DOHH2 (cell line): ENCODE measurements around the gene HIVEP3.

Source experiments
- H3F3A ChIP-seq: fragments of 200-600 bp; sonication (generic), shearing (Covaris generic); 2 replicates; pipeline ENCODE4 v1.6.0; 2016; ENCODE audit warnings: antibody characterized with exemption, mild to moderate bottlenecking; ENCODE audit not compliant: control insufficient read depth, insufficient read depth
- H3K27ac ChIP-seq: fragments of 200-600 bp; sonication (generic); 2 replicates; pipeline ENCODE4 v1.5.1; 2014; ENCODE audit warnings: low read depth, mild to moderate bottlenecking, low read length, moderate library complexity
- H3K27me3 ChIP-seq: fragments of 200-600 bp; sonication (generic); 2 replicates; pipeline ENCODE4 v1.6.1; 2014; ENCODE audit warnings: mild to moderate bottlenecking, low read length, mixed read lengths; ENCODE audit not compliant: control insufficient read depth
- H3K36me3 ChIP-seq: fragments of 200-600 bp; sonication (generic); 2 replicates; pipeline ENCODE4 v1.6.1; 2014; ENCODE audit warnings: mild to moderate bottlenecking, low read length, moderate library complexity, mixed read lengths; ENCODE audit not compliant: control insufficient read depth
- H3K4me1 ChIP-seq: fragments of 200-600 bp; sonication (generic); 2 replicates; pipeline ENCODE4 v1.6.1; 2014; ENCODE audit warnings: mild to moderate bottlenecking, low read length, mixed read lengths; ENCODE audit not compliant: control insufficient read depth
- H3K4me2 ChIP-seq: fragments of 200-600 bp; sonication (generic); 2 replicates; pipeline ENCODE4 v1.6.0; 2014; ENCODE audit warnings: mild to moderate bottlenecking, low read length, moderate library complexity
- H3K4me3 ChIP-seq: fragments of 200-600 bp; sonication (generic); 2 replicates; pipeline ENCODE4 v1.5.1; 2014; ENCODE audit warnings: mild to moderate bottlenecking, low read length, mixed read lengths
- H3K79me2 ChIP-seq: fragments of 200-600 bp; sonication (generic); 2 replicates; pipeline ENCODE4 v1.6.1; 2014; ENCODE audit warnings: mild to moderate bottlenecking, low read length, mixed read lengths; ENCODE audit not compliant: control insufficient read depth
- H3K9me2 ChIP-seq: fragments of 200-600 bp; sonication (generic); replicated peaks from 2 replicates; pipeline ENCODE4 v1.6.1; 2014; ENCODE audit warnings: mild to moderate bottlenecking, low read length, mixed read lengths; ENCODE audit not compliant: control insufficient read depth
- H3K9me3 ChIP-seq: fragments of 200-600 bp; sonication (generic); 2 replicates; pipeline ENCODE4 v1.6.1; 2014; ENCODE audit warnings: antibody characterized with exemption, low read length, mixed read lengths; ENCODE audit not compliant: control insufficient read depth, insufficient read depth
- H4K20me1 ChIP-seq: fragments of 200-600 bp; sonication (generic); 2 replicates; pipeline ENCODE4 v1.6.0; 2014; ENCODE audit warnings: low read depth, mild to moderate bottlenecking, antibody characterized with exemption, low read length, moderate library complexity; ENCODE audit not compliant: control insufficient read depth, insufficient read depth
- EZH2phosphoT487 ChIP-seq: fragments of 200-600 bp; sonication (generic); IDR thresholded peaks from 2 replicates; pipeline ENCODE4 v1.6.1; 2017; ENCODE audit warnings: borderline replicate concordance, mild to moderate bottlenecking, antibody characterized with exemption, low read length, moderate library complexity, mixed read lengths
- TF ChIP-seq, protein P1 (sequence below): fragments of 200-600 bp; sonication (generic); IDR thresholded peaks from one replicate; pipeline ENCODE4 v1.5.1; 2014; ENCODE audit warnings: antibody characterized with exemption, mild to moderate bottlenecking, low read depth, low read length; ENCODE audit not compliant: poor library complexity, severe bottlenecking

Gene HIVEP3

DNA sequence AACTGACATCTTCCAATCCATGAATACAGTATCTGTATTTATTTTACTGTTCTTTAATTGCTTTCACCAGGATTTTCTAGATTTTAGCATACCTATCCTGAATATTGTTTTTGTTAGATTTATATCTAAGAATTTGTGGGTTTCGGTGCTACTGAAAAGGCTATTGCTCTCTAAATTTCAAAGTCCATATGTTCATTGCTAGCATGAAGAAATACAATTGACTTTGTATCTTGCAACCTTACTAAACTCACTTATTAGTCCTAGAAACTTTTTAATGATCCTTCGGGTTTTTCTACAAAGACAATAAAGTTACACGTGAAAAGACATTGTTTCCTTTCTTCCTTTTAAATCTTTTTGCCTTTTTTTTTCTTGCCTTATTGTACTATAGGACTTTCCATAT lies 12.9 kb upstream of the HIVEP3 start:
- H3F3A ChIP-seq: no peaks in the 10 kb centered on the region
- H3K36me3 ChIP-seq: no peaks in the 10 kb centered on the region
- H3K4me1 ChIP-seq: no peaks in the 10 kb centered on the region
- no peak overlapping the region for H3K4me3 ChIP-seq
- no peak overlapping the region for H3K27ac ChIP-seq
- no peaks in the 10 kb centered on the region for H3K9me2 ChIP-seq
- H4K20me1 ChIP-seq: no peaks in the 10 kb centered on the region
- TF ChIP-seq, protein P1, sequence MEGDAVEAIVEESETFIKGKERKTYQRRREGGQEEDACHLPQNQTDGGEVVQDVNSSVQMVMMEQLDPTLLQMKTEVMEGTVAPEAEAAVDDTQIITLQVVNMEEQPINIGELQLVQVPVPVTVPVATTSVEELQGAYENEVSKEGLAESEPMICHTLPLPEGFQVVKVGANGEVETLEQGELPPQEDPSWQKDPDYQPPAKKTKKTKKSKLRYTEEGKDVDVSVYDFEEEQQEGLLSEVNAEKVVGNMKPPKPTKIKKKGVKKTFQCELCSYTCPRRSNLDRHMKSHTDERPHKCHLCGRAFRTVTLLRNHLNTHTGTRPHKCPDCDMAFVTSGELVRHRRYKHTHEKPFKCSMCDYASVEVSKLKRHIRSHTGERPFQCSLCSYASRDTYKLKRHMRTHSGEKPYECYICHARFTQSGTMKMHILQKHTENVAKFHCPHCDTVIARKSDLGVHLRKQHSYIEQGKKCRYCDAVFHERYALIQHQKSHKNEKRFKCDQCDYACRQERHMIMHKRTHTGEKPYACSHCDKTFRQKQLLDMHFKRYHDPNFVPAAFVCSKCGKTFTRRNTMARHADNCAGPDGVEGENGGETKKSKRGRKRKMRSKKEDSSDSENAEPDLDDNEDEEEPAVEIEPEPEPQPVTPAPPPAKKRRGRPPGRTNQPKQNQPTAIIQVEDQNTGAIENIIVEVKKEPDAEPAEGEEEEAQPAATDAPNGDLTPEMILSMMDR: no peak
- TF ChIP-seq EZH2phosphoT487: no peak
- 0 out of 2 replicates have a peak, but pooled peaks cover 2% of the 10 kb centered on the region for H3K9me3 ChIP-seq
- H3K4me2 ChIP-seq: no peak overlapping the region
- H3K79me2 ChIP-seq: no peaks in the 10 kb centered on the region
- H3K27me3 ChIP-seq: peaks cover 9% of the 10 kb centered on the region; the same call in 1 of the 2 replicates

DNA sequence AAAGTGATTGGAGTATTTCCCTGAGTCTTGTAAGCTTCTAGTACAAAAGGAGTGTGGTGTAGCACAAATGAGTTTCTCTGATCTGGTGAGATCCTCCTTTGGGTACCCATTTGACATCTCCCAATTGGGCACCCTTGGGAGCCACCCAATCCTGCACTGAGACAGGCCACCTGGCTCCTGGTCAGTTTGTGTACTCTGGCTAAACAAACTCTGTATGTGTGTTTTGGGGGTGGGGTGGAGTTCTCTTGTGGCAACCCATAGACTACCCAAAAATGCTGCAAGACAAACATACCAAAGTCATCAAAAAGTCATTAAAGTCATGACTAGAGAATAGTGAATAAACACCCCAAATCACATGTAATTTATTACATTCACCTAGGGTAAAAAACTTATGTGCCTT lies 8.4 kb upstream of the HIVEP3 start:
- Histone ChIP-seq H3F3A (no peaks in the 10 kb centered on the region), H3K4me1 (no peaks in the 10 kb centered on the region), H3K79me2 (no peaks in the 10 kb centered on the region), H3K36me3 (no peaks in the 10 kb centered on the region), H3K9me3 (no peaks in the 10 kb centered on the region), H4K20me1 (no peaks in the 10 kb centered on the region), H3K27me3 (peaks cover 3% of the 10 kb centered on the region; the same call in 1 of the 2 replicates), H3K27ac (no peak overlapping the region), H3K9me2 (no peaks in the 10 kb centered on the region), H3K4me2 (no peak overlapping the region), H3K4me3 (no peak overlapping the region)
- no peak for TF ChIP-seq EZH2phosphoT487
- TF ChIP-seq, protein P1: no peak

DNA sequence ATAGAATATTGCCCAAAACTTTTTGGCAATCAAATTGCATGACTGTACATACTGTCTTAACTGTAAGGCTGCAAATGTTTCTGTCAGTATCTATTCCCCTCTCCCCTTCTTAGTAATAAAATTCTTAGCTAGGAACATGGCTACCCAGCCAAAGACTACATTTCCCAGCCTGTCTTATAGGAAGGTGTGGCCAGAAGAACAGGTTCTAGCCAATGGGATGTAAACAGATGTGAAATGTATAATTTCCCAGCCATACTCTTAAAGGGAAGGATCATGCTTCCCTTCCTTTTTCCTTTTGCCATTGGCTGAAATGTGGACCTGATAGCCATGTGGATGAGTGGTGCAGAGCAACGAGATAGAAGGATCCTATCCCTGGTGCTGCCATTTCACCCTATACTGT lies 7.0 kb upstream of the HIVEP3 start:
- no peaks in the 10 kb centered on the region for H3K4me1 ChIP-seq
- H4K20me1 ChIP-seq: no peaks in the 10 kb centered on the region
- H3K27me3 ChIP-seq: 0 out of 2 replicates have a peak, but pooled peaks cover 3% of the 10 kb centered on the region
- no peaks in the 10 kb centered on the region for H3F3A ChIP-seq
- no peaks in the 10 kb centered on the region for H3K79me2 ChIP-seq
- no peak overlapping the region for H3K27ac ChIP-seq
- no peak overlapping the region for H3K4me2 ChIP-seq
- H3K9me2 ChIP-seq: no peaks in the 10 kb centered on the region
- H3K9me3 ChIP-seq: no peaks in the 10 kb centered on the region
- H3K36me3 ChIP-seq: no peaks in the 10 kb centered on the region
- TF ChIP-seq EZH2phosphoT487: no peak
- TF ChIP-seq, protein P1: no peak
- no peak overlapping the region for H3K4me3 ChIP-seq
